NCI-H1930 (cell line): ENCODE data around the gene KCNB1.

Source experiments
- DNase-seq, 2 experiments: peaks; one replicate each; lab custom pipeline; 2025; lab: John Stamatoyannopoulos, UW

The KCNB1 gene

GRCh38 chr20:49388744-49389143, 93.7 kb downstream of the KCNB1 start:
- DNase-seq: no peak

GRCh38 chr20:49387581-49387939, 94.9 kb downstream of the KCNB1 start:
- no peak for DNase-seq

- DNase-seq: no peak
Measured at GRCh38 chr20:49386848-49387580, 95.5 kb downstream of the KCNB1 start.

- peak; percentile 14 to 31 for DNase-seq
Measured at GRCh38 chr20:49385465-49385864, 97.0 kb downstream of the KCNB1 start.

GRCh38 chr20:49384437-49385434, 97.7 kb downstream of the KCNB1 start:
- DNase-seq: peak; percentile 80 to 88

GRCh38 chr20:49381558-49382493, 100.6 kb downstream of the KCNB1 start:
- no peak for DNase-seq

- DNase-seq: no peak
Measured at GRCh38 chr20:49380337-49380780, 102.1 kb downstream of the KCNB1 start.

GRCh38 chr20:49379338-49379737, 103.1 kb downstream of the KCNB1 start:
- no peak for DNase-seq

GRCh38 chr20:49377326-49377725, 105.1 kb downstream of the KCNB1 start:
- no peak for DNase-seq

- DNase-seq: no peak
Measured at GRCh38 chr20:49375170-49375569, 107.3 kb downstream of the KCNB1 start.

- no peak for DNase-seq
Measured at GRCh38 chr20:49372095-49372734, 110.3 kb downstream of the KCNB1 start.

GRCh38 chr20:49368596-49368995, 113.9 kb downstream of the KCNB1 start:
- DNase-seq: no peak

- no peak for DNase-seq
Measured at GRCh38 chr20:49367113-49367512, 115.4 kb downstream of the KCNB1 start.

- no peak for DNase-seq
Measured at GRCh38 chr20:49366687-49367086, 115.8 kb downstream of the KCNB1 start.

- DNase-seq: no peak
Measured at GRCh38 chr20:49361862-49362660, 120.4 kb downstream of the KCNB1 start.

GRCh38 chr20:49360242-49360968, 122.1 kb downstream of the KCNB1 start:
- DNase-seq: no peak

GRCh38 chr20:49356676-49357075, 125.8 kb downstream of the KCNB1 start:
- no peak for DNase-seq

GRCh38 chr20:49354673-49355072, 127.8 kb downstream of the KCNB1 start:
- no peak for DNase-seq

- DNase-seq: no peak
Measured at GRCh38 chr20:49353348-49353747, 129.1 kb downstream of the KCNB1 start.

- DNase-seq: no peak
Measured at GRCh38 chr20:49352751-49353150, 129.7 kb downstream of the KCNB1 start.
